NCI-H82 (cell line): ENCODE results near the gene PIGZ.

Experiments used
- DNase-seq: peaks from one replicate; lab custom pipeline; 2025; lab: John Stamatoyannopoulos, UW

Gene PIGZ, protein sequence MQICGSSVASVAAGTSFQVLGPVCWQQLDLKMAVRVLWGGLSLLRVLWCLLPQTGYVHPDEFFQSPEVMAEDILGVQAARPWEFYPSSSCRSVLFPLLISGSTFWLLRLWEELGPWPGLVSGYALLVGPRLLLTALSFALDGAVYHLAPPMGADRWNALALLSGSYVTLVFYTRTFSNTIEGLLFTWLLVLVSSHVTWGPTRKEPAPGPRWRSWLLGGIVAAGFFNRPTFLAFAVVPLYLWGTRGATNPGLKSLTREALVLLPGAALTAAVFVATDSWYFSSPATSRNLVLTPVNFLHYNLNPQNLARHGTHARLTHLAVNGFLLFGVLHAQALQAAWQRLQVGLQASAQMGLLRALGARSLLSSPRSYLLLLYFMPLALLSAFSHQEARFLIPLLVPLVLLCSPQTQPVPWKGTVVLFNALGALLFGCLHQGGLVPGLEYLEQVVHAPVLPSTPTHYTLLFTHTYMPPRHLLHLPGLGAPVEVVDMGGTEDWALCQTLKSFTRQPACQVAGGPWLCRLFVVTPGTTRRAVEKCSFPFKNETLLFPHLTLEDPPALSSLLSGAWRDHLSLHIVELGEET

GRCh38 chr3:196968233-196969133 lies at the start of gene PIGZ:
TSS of gene PIGZ (minus strand) at chr3:196968833. CDS start at chr3:196952031, 16,802 bp downstream.
- DNase-seq, result peak; percentile 69

DNA sequence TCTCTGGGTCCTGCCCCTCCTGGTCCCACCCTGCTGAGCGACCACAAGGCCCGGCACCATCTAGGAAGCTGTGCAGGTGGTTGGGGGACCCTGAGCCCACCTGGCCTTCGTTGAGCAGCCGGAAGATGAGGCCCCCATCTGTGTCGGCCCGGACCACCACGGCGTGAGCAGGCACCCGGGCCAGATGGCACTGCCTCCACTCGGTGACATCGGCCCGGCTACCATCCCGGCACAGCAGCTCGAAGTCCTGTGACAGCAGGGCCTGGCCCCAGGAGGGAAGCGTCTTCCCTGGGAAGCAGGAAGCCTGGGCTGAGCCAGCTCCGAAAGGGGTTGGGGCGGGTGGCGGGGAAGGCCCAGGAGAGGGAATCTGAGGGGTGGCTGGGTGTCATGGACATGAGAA lies 48.4 kb upstream of the PIGZ start:
- no peak for DNase-seq

- no peak for DNase-seq
These were observed 47.4 kb upstream of the PIGZ start for GRCh38 chr3:197015790-197016736.

- no peak for DNase-seq
These were observed 46.4 kb upstream of the PIGZ start for GRCh38 chr3:197014942-197015575.

GRCh38 chr3:197014024-197014423 lies 45.4 kb upstream of the PIGZ start:
- DNase-seq, result no peak

DNA sequence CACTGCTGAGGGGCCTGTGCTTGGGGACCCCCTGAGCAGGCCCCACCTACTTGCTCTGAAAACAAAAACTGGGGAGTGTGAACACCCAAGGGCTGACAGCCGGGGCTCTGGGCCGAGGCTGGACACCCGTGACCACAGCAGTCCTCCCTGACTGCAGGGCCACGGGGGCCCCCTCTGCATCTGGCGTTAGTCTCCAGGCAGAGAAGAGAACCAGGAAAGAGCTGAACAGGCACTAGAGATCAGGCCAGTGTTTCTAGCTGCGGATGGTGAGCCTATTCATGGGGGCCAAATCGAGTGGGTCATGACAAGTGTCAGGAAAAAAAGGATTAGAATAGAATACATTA lies 43.9 kb upstream of the PIGZ start:
- DNase-seq, result no peak

DNA sequence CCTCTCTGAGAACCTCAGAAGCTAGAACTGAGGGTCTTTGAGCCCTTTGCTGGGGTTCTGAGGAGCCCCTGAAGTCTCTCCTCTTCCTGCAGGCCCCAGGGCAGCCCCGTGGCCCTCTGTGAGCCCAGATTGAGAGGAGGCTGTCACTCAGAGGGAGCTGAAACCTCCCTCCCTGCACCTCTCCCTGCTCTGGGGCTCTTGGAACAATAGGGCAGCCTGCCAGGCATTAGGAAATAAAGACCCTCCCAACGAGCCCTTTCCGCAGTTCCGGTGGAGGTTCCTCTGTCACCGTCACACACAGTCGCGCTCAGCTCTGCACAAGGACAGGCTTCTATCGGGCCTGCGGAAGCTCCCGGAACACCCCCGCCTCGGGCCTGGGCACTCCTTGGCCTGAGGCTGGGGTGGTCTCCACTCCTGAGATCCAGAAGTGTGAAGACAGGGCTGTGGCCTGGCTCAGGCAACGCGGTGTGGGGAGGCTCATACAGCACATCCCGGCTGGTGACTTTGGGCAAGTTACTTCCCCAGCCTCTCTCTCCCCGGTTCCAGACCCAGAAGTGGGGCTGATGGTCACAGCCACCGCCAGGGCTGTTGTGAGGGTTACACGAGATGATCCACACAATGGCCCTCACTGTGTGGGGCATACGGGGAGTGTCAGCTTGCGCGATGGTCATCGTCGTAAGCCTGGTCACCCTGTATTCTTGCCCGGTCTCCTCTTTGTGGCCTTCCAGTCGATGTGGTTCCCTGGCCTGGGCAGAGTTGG lies 43.3 kb upstream of the PIGZ start:
- no peak for DNase-seq

DNA sequence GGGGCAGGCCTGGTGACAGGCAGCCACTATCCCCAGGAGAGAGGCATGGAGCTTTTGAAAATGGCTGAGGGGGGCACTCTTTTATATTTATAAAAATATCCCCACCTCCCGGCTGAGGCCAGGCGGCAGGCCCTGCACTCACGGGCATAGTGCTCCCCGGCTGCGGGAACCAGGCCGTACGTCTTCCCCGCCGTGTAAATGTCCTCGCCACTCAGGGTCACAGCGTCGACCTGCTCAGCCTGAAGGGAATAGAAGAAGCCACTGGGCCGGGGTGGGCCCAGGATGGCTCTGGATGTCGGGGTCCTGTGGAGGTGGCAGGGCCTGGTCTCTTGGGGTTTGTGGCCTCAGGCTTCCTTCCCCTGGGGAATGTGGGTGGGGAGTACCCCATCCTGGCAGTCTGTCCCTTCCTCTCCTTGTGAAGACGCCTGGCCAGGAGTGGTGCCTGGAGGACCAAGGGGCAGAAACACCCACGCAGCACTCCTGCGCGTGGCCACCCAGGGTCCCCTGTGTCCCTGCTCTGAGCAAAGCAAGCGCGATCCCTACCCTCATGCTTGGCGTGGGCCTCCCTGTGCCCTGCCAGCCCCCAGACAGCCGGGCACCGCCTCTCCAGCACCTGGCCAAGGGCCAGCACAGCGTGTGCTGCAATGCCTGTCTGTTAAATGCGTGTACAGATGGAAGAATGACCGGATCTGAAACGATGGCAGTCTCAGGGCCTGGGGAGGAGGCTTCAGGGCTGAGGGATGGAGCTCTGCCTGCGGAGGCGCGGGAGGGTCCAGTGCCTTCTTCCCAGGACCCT lies 42.1 kb upstream of the PIGZ start:
- no peak for DNase-seq

- no peak for DNase-seq
These were observed 40.9 kb upstream of the PIGZ start for GRCh38 chr3:197009532-197010019.

- no peak for DNase-seq
These were observed 40.0 kb upstream of the PIGZ start for GRCh38 chr3:197008436-197009209.

DNA sequence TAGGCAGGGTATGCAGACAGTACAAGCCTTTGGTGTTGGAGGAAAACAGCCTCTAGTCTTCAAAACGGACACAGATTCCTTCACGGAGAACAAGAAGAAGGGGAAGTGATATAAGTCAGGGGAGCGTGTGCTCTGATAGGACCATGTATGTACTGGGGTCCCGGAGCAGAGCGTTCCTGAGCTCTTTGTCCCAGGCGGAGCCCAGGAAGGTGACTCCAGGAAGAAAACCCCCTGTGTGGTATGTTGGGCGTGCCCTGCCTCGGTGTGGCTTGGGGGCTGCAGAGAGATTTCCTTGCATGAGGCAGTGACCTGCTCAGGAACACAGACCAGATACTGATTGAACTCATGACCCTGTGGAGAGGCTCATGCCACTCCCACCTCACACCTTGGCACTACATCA lies 39.3 kb upstream of the PIGZ start:
- DNase-seq, result no peak

DNA sequence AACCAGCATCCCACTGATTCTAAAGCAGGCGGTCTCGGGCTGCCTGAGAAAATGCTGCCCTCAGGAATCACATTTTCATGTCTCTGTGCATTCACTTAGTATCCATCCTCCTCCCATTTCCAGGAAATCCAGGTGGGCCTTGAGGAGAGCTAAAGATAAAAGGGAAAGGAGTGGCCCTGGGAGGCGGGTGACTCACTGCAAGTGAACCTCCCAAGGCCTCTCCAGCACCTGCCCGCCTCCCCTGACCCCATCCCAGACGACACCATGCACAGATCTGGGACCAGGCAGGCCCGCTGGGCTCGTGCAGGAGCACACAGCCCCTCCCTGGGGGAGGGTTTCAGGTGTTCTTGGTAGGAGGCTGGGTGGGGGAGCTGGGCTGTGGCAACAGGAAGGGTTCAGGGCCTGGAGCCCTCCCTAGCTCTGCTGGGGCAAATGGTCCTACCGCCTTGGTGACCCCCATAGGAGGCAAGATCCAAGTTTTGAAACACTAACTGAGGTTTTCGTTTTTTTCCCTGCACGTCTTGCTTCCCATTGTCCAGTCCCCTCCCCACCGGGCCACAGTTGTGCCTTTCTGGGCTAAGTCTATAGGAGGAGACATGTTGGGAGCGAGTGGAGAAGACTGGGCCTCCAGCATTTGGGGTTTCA lies 38.8 kb upstream of the PIGZ start:
- DNase-seq, result no peak

DNA sequence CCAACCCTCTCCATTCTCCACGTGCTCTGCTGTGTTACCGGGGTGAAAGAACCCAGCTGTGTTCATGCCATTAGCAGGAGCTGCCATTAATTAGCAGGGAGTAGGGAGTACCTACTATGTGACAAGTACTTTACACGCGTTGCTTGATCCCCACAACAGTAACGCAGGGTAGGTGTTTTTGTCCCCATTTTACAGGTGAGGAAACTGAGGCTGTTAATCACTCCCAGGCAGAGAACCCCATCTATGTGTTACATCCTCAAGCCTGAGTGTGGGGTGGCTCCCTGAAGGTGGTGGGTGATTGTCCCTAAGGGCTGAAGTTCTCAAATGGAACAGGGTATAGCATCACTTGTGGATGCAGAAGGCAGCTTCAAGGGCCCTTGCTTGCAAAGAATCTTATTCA lies 38.2 kb upstream of the PIGZ start:
- DNase-seq, result no peak

DNA sequence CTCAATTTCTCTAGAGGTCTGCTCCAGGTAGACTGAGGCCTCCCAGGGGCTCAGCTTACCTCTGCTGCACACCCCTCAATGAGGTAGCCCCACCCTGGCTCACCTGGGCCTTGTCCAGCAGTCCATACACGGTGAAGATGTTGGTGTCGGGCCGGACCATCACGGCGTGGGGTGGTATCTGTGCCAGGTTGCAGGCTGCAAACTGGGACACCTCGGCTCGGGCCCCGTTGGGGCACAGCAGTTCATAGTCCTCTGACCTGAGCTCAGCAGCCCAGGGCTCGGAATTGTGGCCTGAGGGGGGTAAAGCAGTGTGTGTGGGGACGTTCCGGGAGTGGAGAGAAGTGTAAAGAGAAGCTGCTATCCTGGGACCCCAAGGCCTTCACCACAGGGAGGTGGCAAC lies 37.8 kb upstream of the PIGZ start:
- DNase-seq, result no peak

DNA sequence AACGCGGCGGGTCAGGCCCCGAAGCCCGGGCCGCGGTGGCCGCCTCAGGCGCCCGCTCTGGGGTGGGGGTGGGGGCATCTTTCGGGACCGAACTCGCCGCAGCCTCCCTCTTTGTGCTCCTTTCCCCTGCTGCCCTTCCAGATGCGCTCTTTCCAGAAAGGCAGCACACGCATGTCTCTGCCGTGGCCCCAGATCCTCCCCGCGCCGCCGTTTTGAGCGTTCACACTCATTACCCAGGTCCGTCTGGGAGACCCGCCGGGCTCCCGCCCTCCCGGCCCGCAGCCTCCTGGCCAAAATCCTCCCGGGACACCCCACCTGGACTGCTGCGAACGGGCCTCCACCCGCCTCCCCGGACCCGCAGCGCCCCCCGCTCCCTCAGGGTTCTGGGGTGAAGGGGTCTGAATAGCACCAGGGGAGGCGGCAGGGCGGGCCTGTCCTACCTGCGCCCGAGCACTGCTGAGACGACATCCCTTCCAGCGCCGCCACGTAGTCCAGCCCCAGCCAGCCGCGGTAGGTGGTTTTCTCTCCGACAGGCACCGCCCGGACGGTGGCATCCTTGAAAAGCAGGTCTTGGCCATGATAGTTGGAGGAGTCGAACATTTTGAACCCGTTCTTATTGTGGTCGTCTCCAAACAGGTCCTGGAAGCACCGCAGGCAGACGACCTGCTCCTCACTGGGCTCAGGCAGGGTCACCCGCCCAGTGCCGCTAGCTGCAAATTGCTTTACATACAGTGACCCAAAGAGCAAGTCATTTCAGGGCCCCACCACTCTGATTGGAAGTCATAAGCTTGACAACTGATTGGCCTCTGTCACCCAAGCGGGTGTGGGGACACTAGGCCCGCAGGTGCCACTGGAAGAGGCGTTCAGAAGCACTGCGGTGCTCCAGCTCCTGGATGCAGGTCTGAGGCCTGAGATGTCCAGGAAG lies 35.1 kb upstream of the PIGZ start:
- peak; percentile 64 for DNase-seq

GRCh38 chr3:197002701-197003454 lies 34.2 kb upstream of the PIGZ start:
- DNase-seq, result peak; percentile 87
